A673 (cell line): ENCODE measurements around the gene MID1. TPM values are rescaled to one million over a fixed set of nuclear protein-coding genes. Genes with fewer than 3 reads are reported as not detected.

ENCODE experiments used
- BruUV-seq: library from RNA; stranded (reverse); fragments of 400-500 nt; replicated peaks from 2 replicates; lab custom pipeline; 2021; lab: Mats Ljungman, UMichigan
- CTCF ChIA-PET: fragments of 300-600 bp; sonication (Branson Sonifier 250); formaldehyde crosslinking; loops from one replicate; lab custom pipeline; 2022; ENCODE audit warnings: antibody characterized with exemption; lab: Charles Lee
- POLR2A ChIA-PET: fragments of 300-600 bp; sonication (Branson Sonifier 250); formaldehyde crosslinking; loops from one replicate; lab custom pipeline; 2022; ENCODE audit warnings: antibody characterized with exemption; ENCODE audit not compliant: low non-redundant PET; lab: Charles Lee
- DNase-seq: peaks from one replicate; pipeline ENCODE4 v3.0.0-alpha.2; 2015; ENCODE audit warnings: low spot score
- H3K27ac ChIP-seq: fragments of 200-600 bp; sonication (generic); 2 replicates; pipeline ENCODE4 v1.5.1; 2016; ENCODE audit warnings: mixed run types, low read depth, mild to moderate bottlenecking, mixed read lengths, antibody characterized with exemption, low read length; ENCODE audit not compliant: poor library complexity, severe bottlenecking
- H3K27me3 ChIP-seq: fragments of 200-600 bp; sonication (generic); replicated peaks from 2 replicates; pipeline ENCODE4 v1.6.1; 2017; ENCODE audit warnings: mixed run types, low read depth, mild to moderate bottlenecking, mixed read lengths, antibody characterized with exemption, low read length; ENCODE audit not compliant: insufficient read depth, poor library complexity
- H3K36me3 ChIP-seq: fragments of 200-600 bp; sonication (generic); 2 replicates; pipeline ENCODE4 v1.6.1; 2016; ENCODE audit warnings: mixed run types, mild to moderate bottlenecking, mixed read lengths, antibody characterized with exemption, low read length; ENCODE audit not compliant: insufficient read depth, poor library complexity, severe bottlenecking
- H3K4me1 ChIP-seq: fragments of 200-600 bp; sonication (generic); 2 replicates; pipeline ENCODE4 v1.6.1; 2017; ENCODE audit warnings: mixed run types, mild to moderate bottlenecking, mixed read lengths, antibody characterized with exemption, low read length; ENCODE audit not compliant: insufficient read depth, poor library complexity, severe bottlenecking
- H3K4me3 ChIP-seq: fragments of 200-600 bp; sonication (generic); 2 replicates; pipeline ENCODE4 v1.5.1; 2016; ENCODE audit warnings: low read depth, mixed run types, mild to moderate bottlenecking, mixed read lengths, low read length; ENCODE audit not compliant: poor library complexity, severe bottlenecking
- H3K9me3 ChIP-seq: fragments of 200-600 bp; sonication (generic); 2 replicates; pipeline ENCODE4 v1.6.1; 2016; ENCODE audit warnings: mixed run types, low read depth, mild to moderate bottlenecking, mixed read lengths, antibody characterized with exemption, low read length; ENCODE audit not compliant: poor library complexity, severe bottlenecking
- CTCF ChIP-seq: fragments of 300-800, 200-600 bp; sonication (generic); conservative IDR thresholded peaks from 2 replicates; pipeline ENCODE4 v1.5.1; 2017; ENCODE audit warnings: low read depth, mild to moderate bottlenecking, antibody characterized with exemption, low read length, moderate library complexity, mixed read lengths
- EZH2 ChIP-seq: fragments of 200-600 bp; sonication (generic); IDR thresholded peaks from 2 replicates; pipeline ENCODE4 v1.6.1; 2017; ENCODE audit warnings: borderline replicate concordance, low read depth, mild to moderate bottlenecking, mixed read lengths, antibody characterized with exemption, low read length; ENCODE audit not compliant: poor library complexity, severe bottlenecking
- intact Hi-C: fragments of 100-400 bp; cut with micrococcal nuclease; formaldehyde crosslinking; loops from one replicate; pipeline ENCODE4 v1.10.0; 2022; ENCODE audit not compliant: unreplicated experiment
- total RNA-seq: library from RNA; stranded (reverse); gene quantifications from 2 replicates; pipeline ENCODE4 v1.2.3, GENCODE V29; 2021

The MID1 gene
- total RNA-seq, 1 experiment from 2014 or later = 7.0 TPM

GRCh38 chrX:10564484-10564883 is 55.9 kb downstream of the MID1 start:
- CTCF ChIA-PET = no interaction called here

GRCh38 chrX:10557166-10557565 is 63.2 kb downstream of the MID1 start:
- no TSS peak for BruUV-seq

More at GRCh38 chrX:10564484-10564883, 55.9 kb downstream of the MID1 start:
- H3K27ac ChIP-seq = no peak overlapping the region
- no peak overlapping the region for H3K4me3 ChIP-seq
- POLR2A ChIA-PET = no interaction called here
- H3K9me3 ChIP-seq = no peaks in the 10 kb centered on the region
- intact Hi-C loops = no loop called here
- H3K4me1 ChIP-seq = no peaks in the 10 kb centered on the region
- TF ChIP-seq CTCF (no peak), EZH2 (no peak)
- no peak for DNase-seq
- H3K36me3 ChIP-seq = no peaks in the 10 kb centered on the region
- no TSS peak for BruUV-seq
- no peaks in the 10 kb centered on the region for H3K27me3 ChIP-seq

GRCh38 chrX:10556405-10556804 is 64.0 kb downstream of the MID1 start:
- no peaks in the 10 kb centered on the region for H3K9me3 ChIP-seq
- H3K27me3 ChIP-seq = no peaks in the 10 kb centered on the region
- BruUV-seq = no TSS peak
- no peak overlapping the region for H3K4me3 ChIP-seq
- TF ChIP-seq EZH2 (no peak), CTCF (no peak)
- DNase-seq = no peak
- ChIA-PET CTCF (no interaction called here), POLR2A (no interaction called here)
- no peaks in the 10 kb centered on the region for H3K36me3 ChIP-seq
- H3K4me1 ChIP-seq = no peaks in the 10 kb centered on the region
- no peak overlapping the region for H3K27ac ChIP-seq
- intact Hi-C loops = no loop called here

More at GRCh38 chrX:10557166-10557565, 63.2 kb downstream of the MID1 start:
- no peaks in the 10 kb centered on the region for H3K4me1 ChIP-seq
- H3K27ac ChIP-seq = no peak overlapping the region
- intact Hi-C loops = no loop called here
- no peak overlapping the region for H3K4me3 ChIP-seq
- no peak for TF ChIP-seq EZH2
- POLR2A ChIA-PET = no interaction called here
- no peaks in the 10 kb centered on the region for H3K9me3 ChIP-seq
- H3K27me3 ChIP-seq = no peaks in the 10 kb centered on the region
- DNase-seq = no peak
- CTCF ChIA-PET = no interaction called here
- H3K36me3 ChIP-seq = no peaks in the 10 kb centered on the region

- Histone ChIP-seq H3K4me3 (no peak overlapping the region), H3K27me3 (no peaks in the 10 kb centered on the region), H3K4me1 (no peaks in the 10 kb centered on the region), H3K9me3 (no peaks in the 10 kb centered on the region), H3K27ac (no peak overlapping the region), H3K36me3 (no peaks in the 10 kb centered on the region)
- ChIA-PET CTCF (no interaction called here), POLR2A (no interaction called here)
- intact Hi-C loops = no loop called here
- TF ChIP-seq EZH2 (no peak), CTCF (no peak)
- DNase-seq = no peak
- no TSS peak for BruUV-seq
These were observed 64.5 kb downstream of the MID1 start for GRCh38 chrX:10555846-10556245.
